Fibroblast of pulmonary artery (primary cell): ENCODE data around the gene PGK2.

Experiments used
- DNase-seq: peaks from one replicate; pipeline ENCODE4 v3.0.0-alpha.2; 2010; ENCODE audit warnings: low read depth
- H3K4me3 ChIP-seq: replicated peaks from 2 replicates; pipeline ENCODE4 v1.5.1; 2011; ENCODE audit warnings: low read depth, mild to moderate bottlenecking, control low read depth, low read length, moderate library complexity
- TF ChIP-seq, protein P1 (sequence below): IDR thresholded peaks from 2 replicates; pipeline ENCODE4 v1.5.1; 2011; ENCODE audit warnings: mild to moderate bottlenecking, control low read depth, low read length, inconsistent platforms; ENCODE audit errors: missing control alignments

PGK2 gene

DNA sequence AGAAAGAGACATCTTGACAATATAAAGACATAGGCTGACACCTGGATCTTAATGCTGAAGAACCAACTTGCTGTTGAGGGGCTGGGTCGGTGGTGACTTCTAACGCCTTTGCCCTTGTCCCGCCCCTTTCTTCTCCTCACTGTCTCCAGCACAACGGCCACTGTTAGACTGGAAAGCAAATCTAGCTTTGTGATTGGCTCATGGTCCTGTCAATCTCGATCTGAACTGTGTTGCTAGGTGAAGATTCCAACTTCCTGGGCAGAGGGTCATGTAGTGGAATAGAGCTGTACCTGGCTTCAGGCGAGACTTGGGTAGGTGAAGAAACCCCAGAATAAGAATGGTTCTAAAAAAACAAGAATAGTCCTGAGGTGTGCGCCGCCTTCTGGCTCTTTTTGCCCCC is at the start of gene PGK2:
PGK2 (minus strand) TSS at position 110 of the 400 bp plus-strand sequence; CDS start at position 12, 98 bp downstream.
- DNase-seq: no peak
- no peak within 1 kb of the TSS for H3K4me3 ChIP-seq
- TF ChIP-seq, protein P1, sequence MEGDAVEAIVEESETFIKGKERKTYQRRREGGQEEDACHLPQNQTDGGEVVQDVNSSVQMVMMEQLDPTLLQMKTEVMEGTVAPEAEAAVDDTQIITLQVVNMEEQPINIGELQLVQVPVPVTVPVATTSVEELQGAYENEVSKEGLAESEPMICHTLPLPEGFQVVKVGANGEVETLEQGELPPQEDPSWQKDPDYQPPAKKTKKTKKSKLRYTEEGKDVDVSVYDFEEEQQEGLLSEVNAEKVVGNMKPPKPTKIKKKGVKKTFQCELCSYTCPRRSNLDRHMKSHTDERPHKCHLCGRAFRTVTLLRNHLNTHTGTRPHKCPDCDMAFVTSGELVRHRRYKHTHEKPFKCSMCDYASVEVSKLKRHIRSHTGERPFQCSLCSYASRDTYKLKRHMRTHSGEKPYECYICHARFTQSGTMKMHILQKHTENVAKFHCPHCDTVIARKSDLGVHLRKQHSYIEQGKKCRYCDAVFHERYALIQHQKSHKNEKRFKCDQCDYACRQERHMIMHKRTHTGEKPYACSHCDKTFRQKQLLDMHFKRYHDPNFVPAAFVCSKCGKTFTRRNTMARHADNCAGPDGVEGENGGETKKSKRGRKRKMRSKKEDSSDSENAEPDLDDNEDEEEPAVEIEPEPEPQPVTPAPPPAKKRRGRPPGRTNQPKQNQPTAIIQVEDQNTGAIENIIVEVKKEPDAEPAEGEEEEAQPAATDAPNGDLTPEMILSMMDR: no peak

DNA sequence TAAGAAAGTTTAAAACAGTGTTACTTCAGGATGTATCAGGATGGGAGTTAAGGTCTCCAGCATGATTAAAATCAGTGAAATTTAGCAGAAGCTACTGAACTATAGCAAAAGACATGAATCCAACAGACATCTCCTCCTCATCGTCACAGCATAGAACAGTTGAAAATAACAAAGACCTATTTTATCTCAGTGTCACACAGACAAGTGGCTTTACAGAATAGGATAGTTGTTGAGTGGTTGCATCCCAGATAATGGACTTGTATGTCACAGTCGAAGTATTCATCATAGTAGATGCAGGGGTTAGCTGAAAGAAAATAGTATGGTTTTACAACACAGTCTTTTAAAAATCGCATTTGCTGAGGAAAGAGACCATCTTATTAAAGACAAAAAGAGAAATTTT is 48.1 kb upstream of the PGK2 start:
- no peak overlapping the region for H3K4me3 ChIP-seq
- TF ChIP-seq, protein P1: no peak
- no peak for DNase-seq

DNA sequence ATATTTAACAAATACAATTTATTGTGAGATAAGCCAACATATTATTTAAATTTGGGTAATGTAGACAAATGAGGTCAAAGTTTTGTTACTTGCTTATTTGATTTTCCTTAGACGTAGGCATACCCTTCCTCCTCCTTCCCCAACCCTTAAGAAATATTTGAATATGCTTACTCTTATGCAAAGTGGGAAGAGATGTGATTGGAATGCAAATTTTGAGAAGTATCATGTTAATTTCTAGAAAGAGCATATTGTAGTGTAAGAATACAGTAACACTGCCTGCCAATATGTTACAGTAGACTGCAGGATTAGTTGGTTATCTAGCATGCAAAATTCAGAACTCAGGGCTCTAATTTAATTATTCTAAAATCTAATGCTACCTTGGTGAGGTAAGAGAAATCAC is 46.3 kb upstream of the PGK2 start:
- TF ChIP-seq, protein P1: no peak

DNA sequence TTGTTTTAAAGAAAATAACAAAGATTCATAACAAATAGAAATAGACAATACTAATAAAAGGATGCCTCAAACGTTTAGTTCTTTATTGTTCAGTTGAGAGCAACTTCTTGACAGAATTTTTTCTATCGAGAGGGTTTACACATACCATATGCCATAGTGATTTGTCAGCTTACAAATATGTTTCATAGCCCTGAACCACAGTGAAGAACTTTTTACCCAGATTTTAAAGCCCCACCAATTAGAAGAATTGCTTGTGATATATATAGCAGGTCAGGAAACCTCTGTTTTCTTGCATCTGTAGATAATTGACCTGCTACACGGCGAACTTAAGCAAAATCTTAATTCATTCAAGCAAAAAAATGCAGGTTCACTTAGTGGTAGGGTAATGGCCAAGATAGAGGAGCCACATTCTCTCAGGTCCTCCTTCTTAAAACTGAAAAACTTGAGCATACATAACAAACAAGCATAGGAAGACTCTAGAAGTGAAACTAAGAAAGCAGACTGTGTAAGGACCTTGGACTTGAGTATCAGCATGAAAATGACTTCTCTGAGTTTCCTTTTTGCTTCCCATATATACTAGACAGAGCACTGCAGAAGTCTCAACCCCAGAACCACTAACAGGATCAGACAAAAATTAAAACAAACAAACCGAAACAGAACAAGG is 39.8 kb upstream of the PGK2 start:
- TF ChIP-seq, protein P1: no peak
- H3K4me3 ChIP-seq: no peak overlapping the region

More for the DNA sequence above, 46.3 kb upstream of the PGK2 start:
- no peak for DNase-seq
- no peak overlapping the region for H3K4me3 ChIP-seq

DNA sequence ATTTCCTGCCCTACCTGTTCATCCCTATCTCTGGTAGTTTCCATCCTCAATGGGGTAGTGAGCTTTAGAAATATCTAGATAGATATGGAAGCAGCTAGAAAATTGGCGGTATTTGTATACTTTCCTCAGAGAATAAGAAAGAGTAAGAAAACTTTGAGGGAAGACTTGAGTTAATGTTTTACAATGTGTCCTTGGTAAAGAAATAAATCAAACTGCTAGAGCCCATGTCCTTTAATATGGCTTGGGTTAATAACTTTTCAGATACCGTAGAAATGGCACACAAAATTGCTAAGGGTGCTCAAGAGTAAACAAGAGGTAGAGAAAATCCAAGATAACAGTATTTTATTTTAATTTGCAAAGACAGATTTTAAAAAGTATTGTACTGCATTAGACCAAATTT is 28.1 kb upstream of the PGK2 start:
- DNase-seq: no peak
- TF ChIP-seq, protein P1: no peak
- no peak overlapping the region for H3K4me3 ChIP-seq

More for the DNA sequence above, 39.8 kb upstream of the PGK2 start:
- no peak for DNase-seq

DNA sequence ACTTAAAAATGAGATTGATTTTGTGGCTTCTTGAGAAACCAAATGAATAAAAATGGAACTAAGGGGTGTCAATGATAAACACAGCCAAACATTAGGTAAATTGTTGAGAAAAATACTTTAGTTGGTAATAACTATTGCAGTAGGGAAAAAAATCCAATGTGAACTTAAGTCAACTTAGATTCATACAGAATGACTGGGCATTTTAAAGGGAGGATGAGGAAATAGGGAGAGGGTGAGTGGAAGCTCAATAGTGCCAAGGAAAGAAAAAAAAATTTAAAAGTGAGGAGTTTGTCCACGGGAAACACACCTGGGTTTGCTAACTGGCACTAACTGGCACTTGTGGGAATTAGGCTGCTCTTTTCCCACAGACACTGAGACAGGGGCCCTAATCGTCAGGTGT is 26.2 kb upstream of the PGK2 start:
- DNase-seq: no peak
- TF ChIP-seq, protein P1: no peak

DNA sequence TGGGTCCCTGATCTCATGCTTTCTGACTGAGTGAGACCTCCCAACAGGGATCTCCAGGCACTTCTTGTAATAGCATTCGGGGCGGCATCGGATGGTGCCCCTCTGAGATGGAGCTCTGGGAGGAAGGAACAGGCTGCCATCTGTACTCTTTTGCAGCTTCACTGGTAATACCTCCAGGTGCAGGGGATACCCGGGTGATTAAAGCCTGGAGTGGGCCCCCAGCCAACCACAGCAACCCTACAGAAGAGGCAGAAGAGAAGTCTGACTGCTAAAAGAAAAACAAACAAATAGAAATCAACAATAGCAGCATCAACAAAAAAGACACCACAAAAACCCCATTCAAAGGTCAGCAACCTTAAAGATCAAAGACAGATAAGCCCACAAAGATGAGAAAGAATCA is 19.1 kb upstream of the PGK2 start:
- TF ChIP-seq, protein P1: no peak
- DNase-seq: no peak
- no peak overlapping the region for H3K4me3 ChIP-seq

More for the DNA sequence above, 26.2 kb upstream of the PGK2 start:
- H3K4me3 ChIP-seq: no peak overlapping the region
